Osteocyte (in vitro differentiated cells): ENCODE data around the gene CMTM4. TPM values are rescaled to one million over a fixed set of nuclear protein-coding genes. Genes with fewer than 3 reads are reported as not detected.

Source experiments
- DNase-seq: peaks from one replicate; pipeline ENCODE4 v3.0.0; 2021; ENCODE audit warnings: mixed read lengths; ENCODE audit not compliant: unreplicated experiment; ENCODE audit errors: extremely low spot score
- H3K27ac Mint-ChIP-seq: one replicate; pipeline ENCODE4 v1.8.0; 2021; ENCODE audit warnings: mild to moderate bottlenecking, mixed read lengths; ENCODE audit not compliant: unreplicated experiment
- H3K27me3 Mint-ChIP-seq: one replicate; pipeline ENCODE4 v1.8.0; 2021; ENCODE audit warnings: mixed read lengths; ENCODE audit not compliant: unreplicated experiment
- H3K36me3 Mint-ChIP-seq: one replicate; pipeline ENCODE4 v1.8.0; 2021; ENCODE audit warnings: mixed read lengths; ENCODE audit not compliant: unreplicated experiment
- H3K4me1 Mint-ChIP-seq: one replicate; pipeline ENCODE4 v1.8.0; 2021; ENCODE audit warnings: mixed read lengths; ENCODE audit not compliant: unreplicated experiment
- H3K4me3 Mint-ChIP-seq: one replicate; pipeline ENCODE4 v1.8.0; 2021; ENCODE audit warnings: mild to moderate bottlenecking, moderate library complexity, mixed read lengths; ENCODE audit not compliant: unreplicated experiment
- H3K9me3 Mint-ChIP-seq: one replicate; pipeline ENCODE4 v1.8.0; 2021; ENCODE audit warnings: mixed read lengths; ENCODE audit not compliant: unreplicated experiment
- total RNA-seq: library from RNA; stranded (reverse); gene quantifications from 2 replicates; pipeline ENCODE4 v1.2.1, GENCODE V29; 2021
- TF ChIP-seq, protein P1 (sequence below): fragments of 200-600 bp; sonication (generic); IDR thresholded peaks from 2 replicates; pipeline ENCODE4 v1.5.0; 2021; ENCODE audit warnings: antibody characterized with exemption, mild to moderate bottlenecking, moderate library complexity

The CMTM4 gene
- total RNA-seq, 1 donor from 2014 or later, result 24.4 TPM

- DNase-seq, result no peak
- no peaks in the 10 kb centered on the region for H3K27me3 Mint-ChIP-seq
- peaks cover 48% of the 10 kb centered on the region for H3K36me3 Mint-ChIP-seq
- no peak overlapping the region for H3K27ac Mint-ChIP-seq
- TF ChIP-seq, protein P1, sequence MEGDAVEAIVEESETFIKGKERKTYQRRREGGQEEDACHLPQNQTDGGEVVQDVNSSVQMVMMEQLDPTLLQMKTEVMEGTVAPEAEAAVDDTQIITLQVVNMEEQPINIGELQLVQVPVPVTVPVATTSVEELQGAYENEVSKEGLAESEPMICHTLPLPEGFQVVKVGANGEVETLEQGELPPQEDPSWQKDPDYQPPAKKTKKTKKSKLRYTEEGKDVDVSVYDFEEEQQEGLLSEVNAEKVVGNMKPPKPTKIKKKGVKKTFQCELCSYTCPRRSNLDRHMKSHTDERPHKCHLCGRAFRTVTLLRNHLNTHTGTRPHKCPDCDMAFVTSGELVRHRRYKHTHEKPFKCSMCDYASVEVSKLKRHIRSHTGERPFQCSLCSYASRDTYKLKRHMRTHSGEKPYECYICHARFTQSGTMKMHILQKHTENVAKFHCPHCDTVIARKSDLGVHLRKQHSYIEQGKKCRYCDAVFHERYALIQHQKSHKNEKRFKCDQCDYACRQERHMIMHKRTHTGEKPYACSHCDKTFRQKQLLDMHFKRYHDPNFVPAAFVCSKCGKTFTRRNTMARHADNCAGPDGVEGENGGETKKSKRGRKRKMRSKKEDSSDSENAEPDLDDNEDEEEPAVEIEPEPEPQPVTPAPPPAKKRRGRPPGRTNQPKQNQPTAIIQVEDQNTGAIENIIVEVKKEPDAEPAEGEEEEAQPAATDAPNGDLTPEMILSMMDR, result peak; percentile 74
- H3K9me3 Mint-ChIP-seq, result no peaks in the 10 kb centered on the region
- no peak overlapping the region for H3K4me3 Mint-ChIP-seq
- H3K4me1 Mint-ChIP-seq, result no peaks in the 10 kb centered on the region
Observed at GRCh38 chr16:66728117-66728787, 31.7 kb upstream of the CMTM4 start.

DNA sequence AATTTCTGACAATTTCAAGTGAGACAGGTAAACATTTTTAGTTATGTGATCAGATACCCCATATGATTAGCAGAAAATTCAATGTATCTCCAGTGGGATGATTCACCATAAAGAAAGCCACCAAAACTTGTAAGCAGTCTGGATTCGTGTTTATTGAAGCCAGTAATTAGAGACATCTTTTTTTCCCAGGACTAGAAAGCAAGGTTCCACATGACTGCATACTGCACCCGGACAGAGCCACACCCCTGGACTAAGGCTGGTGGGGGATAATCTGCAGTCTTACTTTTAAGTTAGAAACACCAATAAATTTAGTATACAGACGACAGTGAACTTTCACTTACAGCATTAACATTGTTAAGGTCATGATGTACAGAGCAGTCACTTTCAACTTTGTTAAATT is 24.2 kb upstream of the CMTM4 start:
- no peaks in the 10 kb centered on the region for H3K27me3 Mint-ChIP-seq
- peaks cover 48% of the 10 kb centered on the region for H3K36me3 Mint-ChIP-seq
- TF ChIP-seq, protein P1, result no peak
- no peak for DNase-seq
- H3K27ac Mint-ChIP-seq, result no peak overlapping the region
- peaks cover 3% of the 10 kb centered on the region for H3K4me1 Mint-ChIP-seq
- no peak overlapping the region for H3K4me3 Mint-ChIP-seq
- no peaks in the 10 kb centered on the region for H3K9me3 Mint-ChIP-seq

DNA sequence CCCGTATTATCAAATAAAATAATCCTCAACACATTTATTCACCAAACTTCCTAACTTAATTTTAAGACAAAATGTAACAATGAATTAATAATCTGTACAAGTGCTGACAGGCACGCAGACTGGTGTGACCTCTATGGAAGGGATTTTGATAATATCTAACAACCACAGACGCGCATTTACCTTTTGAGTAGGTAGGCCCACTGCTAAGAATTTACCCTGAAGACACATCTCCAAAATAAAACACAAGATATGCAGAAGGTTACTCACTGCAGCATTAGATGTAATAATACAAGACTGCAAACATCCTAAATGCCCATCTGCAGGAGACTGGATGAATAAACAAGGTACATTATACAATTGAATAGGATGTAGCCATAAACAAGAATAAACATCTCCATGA is 22.7 kb upstream of the CMTM4 start:
- Mint-ChIP-seq H3K9me3 (no peaks in the 10 kb centered on the region), H3K4me3 (no peak overlapping the region), H3K27me3 (no peaks in the 10 kb centered on the region), H3K36me3 (peaks cover 40% of the 10 kb centered on the region), H3K27ac (no peak overlapping the region), H3K4me1 (peaks cover 7% of the 10 kb centered on the region)
- TF ChIP-seq, protein P1, result no peak
- DNase-seq, result no peak

DNA sequence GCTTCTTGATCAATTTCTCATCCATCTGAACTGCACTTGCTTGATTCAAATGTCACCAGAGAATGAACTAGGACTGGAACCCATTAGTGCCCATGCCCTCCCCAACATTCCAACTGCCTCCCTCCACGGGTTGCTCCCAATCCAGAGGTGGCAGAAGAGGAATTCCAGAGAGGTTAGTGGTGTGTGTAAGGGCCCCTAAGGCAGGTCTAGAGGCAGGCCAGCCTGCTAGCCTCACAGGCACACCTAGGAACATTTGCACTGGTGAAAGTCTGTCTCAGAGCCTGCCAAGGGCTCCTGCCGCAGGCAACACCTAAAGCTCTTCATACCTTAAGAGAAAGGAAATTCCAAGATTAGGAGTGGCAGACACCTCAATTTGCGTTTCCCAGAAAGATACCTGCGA is 21.2 kb upstream of the CMTM4 start:
- Mint-ChIP-seq H3K36me3 (peaks cover 26% of the 10 kb centered on the region), H3K27me3 (no peaks in the 10 kb centered on the region), H3K4me1 (peaks cover 7% of the 10 kb centered on the region), H3K27ac (no peak overlapping the region), H3K4me3 (no peak overlapping the region), H3K9me3 (no peaks in the 10 kb centered on the region)
- TF ChIP-seq, protein P1, result no peak
- DNase-seq, result no peak

- no peak for DNase-seq
- no peak overlapping the region for H3K4me3 Mint-ChIP-seq
- H3K36me3 Mint-ChIP-seq, result peaks cover 20% of the 10 kb centered on the region
- TF ChIP-seq, protein P1, result peak; percentile 43
- no peaks in the 10 kb centered on the region for H3K27me3 Mint-ChIP-seq
- peaks cover 7% of the 10 kb centered on the region for H3K4me1 Mint-ChIP-seq
- H3K9me3 Mint-ChIP-seq, result no peaks in the 10 kb centered on the region
- no peak overlapping the region for H3K27ac Mint-ChIP-seq
Observed at GRCh38 chr16:66717112-66717675, 20.7 kb upstream of the CMTM4 start.
